Liver (tissue), 9 donors: ENCODE data around the gene XPR1. TPM values are rescaled to one million over a fixed set of nuclear protein-coding genes. Genes with fewer than 3 reads are reported as not detected.

ENCODE experiments used
- DNase-seq: peaks from one replicate; pipeline ENCODE4 v3.0.0-alpha.2; 2017; ENCODE audit warnings: low spot score
- H3K27ac ChIP-seq, 2 donors: one replicate each; pipeline ENCODE4 v1.7.0; 2013; ENCODE audit warnings: inconsistent platforms in 2 of 2, low read length in 2 of 2, control low read depth in 1 of 2, low read depth in 1 of 2, mild to moderate bottlenecking in 1 of 2
- H3K27me3 ChIP-seq, 4 donors: one replicate each; pipeline versions ENCODE4 v1.6.1 to v1.7.0; 2013; ENCODE audit warnings: low read length in 3 of 4, inconsistent platforms in 1 of 4, mild to moderate bottlenecking in 1 of 4, moderate library complexity in 1 of 4; ENCODE audit not compliant: control insufficient read depth in 4 of 4, insufficient read depth in 4 of 4
- H3K36me3 ChIP-seq, 4 donors: one replicate each; pipeline versions ENCODE4 v1.6.1 to v1.7.0; 2013; ENCODE audit warnings: low read length in 3 of 4, mild to moderate bottlenecking in 3 of 4, low read depth in 1 of 4, moderate library complexity in 1 of 4; ENCODE audit not compliant: control insufficient read depth in 4 of 4, insufficient read depth in 3 of 4
- H3K4me1 ChIP-seq, 4 donors: one replicate each; pipeline versions ENCODE4 v1.6.1 to v1.7.0; 2013; ENCODE audit warnings: low read length in 3 of 4, mild to moderate bottlenecking in 3 of 4, moderate library complexity in 1 of 4; ENCODE audit not compliant: control insufficient read depth in 4 of 4, insufficient read depth in 4 of 4
- H3K4me3 ChIP-seq, 3 donors: one replicate each; pipeline versions ENCODE4 v1.6.1 to v1.7.0; 2013; ENCODE audit warnings: low read length in 3 of 3, control low read depth in 1 of 3, low read depth in 1 of 3, mild to moderate bottlenecking in 1 of 3
- H3K9ac ChIP-seq, 2 donors: one replicate each; pipeline ENCODE4 v1.7.0; 2013; ENCODE audit warnings: low read length in 2 of 2, mild to moderate bottlenecking in 2 of 2, moderate library complexity in 2 of 2, control low read depth in 1 of 2, low read depth in 1 of 2
- H3K9me3 ChIP-seq, 4 donors: one replicate each; pipeline versions ENCODE4 v1.6.1 to v1.7.0; 2013; ENCODE audit warnings: low read length in 3 of 4; ENCODE audit not compliant: control insufficient read depth in 4 of 4
- FOXA2 ChIP-seq: IDR thresholded peaks from 2 replicates; pipeline ENCODE4 v1.6.1; 2016; ENCODE audit warnings: antibody characterized with exemption
- GABPA ChIP-seq, 2 donors: IDR thresholded peaks in 1 of 2; conservative IDR thresholded peaks in 1 of 2; 2 replicates each; pipeline ENCODE4 v1.6.1; 2016; ENCODE audit warnings: antibody characterized with exemption in 2 of 2, mild to moderate bottlenecking in 1 of 2, moderate library complexity in 1 of 2
- HNF4A ChIP-seq, 2 donors: conservative IDR thresholded peaks; 2 replicates each; pipeline ENCODE4 v1.6.1; 2016; ENCODE audit warnings: antibody characterized with exemption in 2 of 2, mild to moderate bottlenecking in 2 of 2
- HNF4G ChIP-seq: IDR thresholded peaks from 2 replicates; pipeline ENCODE4 v1.6.1; 2016; ENCODE audit warnings: antibody characterized with exemption
- JUND ChIP-seq, 2 donors: IDR thresholded peaks; 2 replicates each; pipeline ENCODE4 v1.6.1; 2016; ENCODE audit warnings: antibody characterized with exemption in 2 of 2
- REST ChIP-seq: IDR thresholded peaks from 2 replicates; pipeline ENCODE4 v1.6.1; 2016; ENCODE audit warnings: antibody characterized with exemption, mild to moderate bottlenecking
- RXRA ChIP-seq, 2 donors: IDR thresholded peaks; 2 replicates each; pipeline ENCODE4 v1.6.1; 2017 to 2018; ENCODE audit warnings: antibody characterized with exemption in 2 of 2, mild to moderate bottlenecking in 1 of 2
- TAF1 ChIP-seq: conservative IDR thresholded peaks from 2 replicates; pipeline ENCODE4 v1.6.1; 2016; ENCODE audit warnings: antibody characterized with exemption, mild to moderate bottlenecking
- YY1 ChIP-seq: IDR thresholded peaks from 2 replicates; pipeline ENCODE4 v1.6.1; 2016; ENCODE audit warnings: antibody characterized with exemption, mild to moderate bottlenecking
- WGBS: extraction: QIAGEN DNeasy Blood & Tissue Kit; methylation state at CpG from one replicate; pipeline ENCODE4 v1.1.7; 2013; 5-methylcytosine and 5-hydroxymethylcytosine counted together
- polyA plus RNA-seq, 2 donors: library from polyadenylated mRNA; stranded (reverse) in 1 of 2; unstranded in 1 of 2; fragments of 200-250 nt in 1 of 2; fragments of >200 nt in 1 of 2; fragmentation: Nextera tagmentation in 1 of 2; extraction: Ambion mirVana in 1 of 2; gene quantifications; one replicate each; pipeline versions ENCODE4 v1.2.1 to v1.2.3, GENCODE V29; 2013 to 2015
- total RNA-seq, 2 donors: library from RNA; depleted of rRNA; stranded (reverse); fragments of >200 nt; gene quantifications; one replicate each; pipeline ENCODE4 v1.2.3, GENCODE V29; 2014
- TF ChIP-seq, protein P1 (sequence below): IDR thresholded peaks from 2 replicates; pipeline ENCODE4 v1.6.1; 2016; ENCODE audit warnings: antibody characterized with exemption
- TF ChIP-seq, protein P2 (sequence below): IDR thresholded peaks from 2 replicates; pipeline ENCODE4 v1.6.1; 2016; ENCODE audit warnings: antibody characterized with exemption
- TF ChIP-seq, protein P3 (sequence below): IDR thresholded peaks from 2 replicates; pipeline ENCODE4 v1.6.1; 2016; ENCODE audit warnings: antibody characterized with exemption
- donor health status: healthy.
- donor health status: healthy.
- donor health status: healthy.
- donor health status: healthy.
- donor health status: healthy.

Gene XPR1
- total and polyA plus RNA-seq, 4 donors: 1.8 to 14.3 (median 5.9) TPM

DNA sequence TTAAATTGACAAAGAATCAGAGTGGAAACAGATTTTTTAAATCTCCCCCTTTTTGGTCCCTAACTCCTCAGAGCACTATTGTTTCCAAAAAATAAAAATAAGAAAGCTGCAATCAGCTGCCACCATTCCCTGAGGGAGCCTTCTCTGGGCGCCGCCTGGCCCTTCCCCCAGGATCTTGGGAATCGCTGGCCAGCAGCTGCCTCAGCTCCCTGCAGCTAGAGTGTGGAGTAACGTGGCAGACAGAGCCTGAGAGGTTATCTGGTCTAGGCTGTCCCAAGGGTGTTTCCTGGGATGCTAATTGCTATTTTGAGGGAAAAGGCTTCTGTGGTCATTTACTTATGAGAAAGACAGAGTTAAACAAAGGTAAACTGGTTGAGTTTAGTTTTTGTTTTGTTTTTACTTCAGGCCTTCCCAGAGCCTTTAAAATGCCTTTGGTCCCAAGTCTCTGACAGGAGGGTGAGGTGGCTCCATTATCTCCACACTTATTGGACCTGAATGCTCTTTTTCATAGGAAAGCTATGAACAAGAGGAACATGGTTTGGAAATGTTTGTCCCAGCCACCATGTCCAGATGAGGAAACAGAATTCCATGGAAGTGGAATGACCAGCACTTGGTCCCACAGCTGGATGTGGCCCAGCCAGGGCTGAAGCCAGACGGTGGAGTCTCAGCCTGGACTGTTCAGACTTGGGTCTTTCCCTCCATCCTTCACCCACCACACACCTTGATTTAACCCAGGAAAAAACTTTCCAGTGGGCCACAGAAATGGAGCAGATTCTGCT is 266.8 kb downstream of the XPR1 start:
- 66% methylated on average over 5 of the region's 5 CpGs for WGBS
- no peaks in the 10 kb centered on the region for H3K9me3 ChIP-seq
- DNase-seq: no peak
- H3K9ac ChIP-seq: no peak overlapping the region
- TF ChIP-seq FOXA2 (no peak), TAF1 (no peak), RXRA (IDR thresholded peaks at IDR 0.05) (no peak), REST (no peak), GABPA (IDR thresholded peaks at IDR 0.05 in 1 of 2, conservative IDR thresholded peaks at IDR 0.05 in 1 of 2) (no peak), HNF4G (no peak), JUND (IDR thresholded peaks at IDR 0.05) (no peak)
- TF ChIP-seq, protein P1, sequence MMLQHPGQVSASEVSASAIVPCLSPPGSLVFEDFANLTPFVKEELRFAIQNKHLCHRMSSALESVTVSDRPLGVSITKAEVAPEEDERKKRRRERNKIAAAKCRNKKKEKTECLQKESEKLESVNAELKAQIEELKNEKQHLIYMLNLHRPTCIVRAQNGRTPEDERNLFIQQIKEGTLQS: no peak
- TF ChIP-seq, protein P2, sequence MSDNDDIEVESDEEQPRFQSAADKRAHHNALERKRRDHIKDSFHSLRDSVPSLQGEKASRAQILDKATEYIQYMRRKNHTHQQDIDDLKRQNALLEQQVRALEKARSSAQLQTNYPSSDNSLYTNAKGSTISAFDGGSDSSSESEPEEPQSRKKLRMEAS: no peak
- H3K4me3 ChIP-seq: no peak overlapping the region
- peaks cover 0 to 2% (median 0%) of the 10 kb centered on the region in 4 donors for H3K27me3 ChIP-seq
- H3K4me1 ChIP-seq: no peaks in the 10 kb centered on the region
- peak overlapping the region in 1 of 2 donors; percentile 18 for H3K27ac ChIP-seq
- no peaks in the 10 kb centered on the region for H3K36me3 ChIP-seq

GRCh38 chr1:180899262-180899661 is 267.4 kb downstream of the XPR1 start:
- TF ChIP-seq GABPA (IDR thresholded peaks at IDR 0.05 in 1 of 2, conservative IDR thresholded peaks at IDR 0.05 in 1 of 2) (no peak), TAF1 (no peak), YY1 (no peak), HNF4G (no peak), HNF4A (conservative IDR thresholded peaks at IDR 0.05) (no peak), REST (no peak)
- TF ChIP-seq, protein P2: no peak
- TF ChIP-seq, protein P3, sequence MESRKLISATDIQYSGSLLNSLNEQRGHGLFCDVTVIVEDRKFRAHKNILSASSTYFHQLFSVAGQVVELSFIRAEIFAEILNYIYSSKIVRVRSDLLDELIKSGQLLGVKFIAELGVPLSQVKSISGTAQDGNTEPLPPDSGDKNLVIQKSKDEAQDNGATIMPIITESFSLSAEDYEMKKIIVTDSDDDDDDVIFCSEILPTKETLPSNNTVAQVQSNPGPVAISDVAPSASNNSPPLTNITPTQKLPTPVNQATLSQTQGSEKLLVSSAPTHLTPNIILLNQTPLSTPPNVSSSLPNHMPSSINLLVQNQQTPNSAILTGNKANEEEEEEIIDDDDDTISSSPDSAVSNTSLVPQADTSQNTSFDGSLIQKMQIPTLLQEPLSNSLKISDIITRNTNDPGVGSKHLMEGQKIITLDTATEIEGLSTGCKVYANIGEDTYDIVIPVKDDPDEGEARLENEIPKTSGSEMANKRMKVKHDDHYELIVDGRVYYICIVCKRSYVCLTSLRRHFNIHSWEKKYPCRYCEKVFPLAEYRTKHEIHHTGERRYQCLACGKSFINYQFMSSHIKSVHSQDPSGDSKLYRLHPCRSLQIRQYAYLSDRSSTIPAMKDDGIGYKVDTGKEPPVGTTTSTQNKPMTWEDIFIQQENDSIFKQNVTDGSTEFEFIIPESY: no peak
- Histone ChIP-seq H3K27ac (no peak overlapping the region), H3K36me3 (no peaks in the 10 kb centered on the region), H3K4me3 (no peak overlapping the region), H3K4me1 (no peaks in the 10 kb centered on the region), H3K27me3 (peaks cover 0 to 2% (median 0%) of the 10 kb centered on the region in 4 donors), H3K9me3 (no peaks in the 10 kb centered on the region), H3K9ac (no peak overlapping the region)
- 82% methylated on average over 7 of the region's 7 CpGs for WGBS
- DNase-seq: no peak
